ENCODE results near the gene HSPA12B.

- TF ChIP-seq CTCF (conservative IDR thresholded peaks at IDR 0.05; ENCODE audit: low read depth, low read length) (no peak), EZH2 (IDR thresholded peaks at IDR 0.05; ENCODE audit: borderline replicate concordance, low read depth, low read length, poor library complexity, severe bottlenecking) (no peak)
Measured at GRCh38 chr20:3734111-3734843, 1.8 kb downstream of the HSPA12B start.

Measured in A673 (cell line).